Aorta (tissue), 5 donors: ENCODE measurements around the gene UBE3A. TPM values are rescaled to one million over a fixed set of nuclear protein-coding genes. Genes with fewer than 3 reads are reported as not detected.

Experiments
- ATAC-seq: fragments of 200-7000 bp; cut with Tn5 transposase; one replicate; pipeline ENCODE4 v1.9.1; 2022; ENCODE audit warnings: moderate library complexity; ENCODE audit not compliant: low FRiP score
- DNase-seq, 2 donors: peaks; one replicate each; pipeline ENCODE4 v3.0.0-alpha.2; 2020
- H3K27ac ChIP-seq, 2 donors: one replicate each; pipeline ENCODE4 v1.5.1; 2013; ENCODE audit warnings: low read length in 2 of 2, mild to moderate bottlenecking in 2 of 2, moderate library complexity in 2 of 2, control low read depth in 1 of 2, inconsistent platforms in 1 of 2, low read depth in 1 of 2
- H3K27me3 ChIP-seq, 2 donors: one replicate each; pipeline ENCODE4 v1.6.1; 2013; ENCODE audit warnings: control low read depth in 1 of 2, low read length in 1 of 2, mild to moderate bottlenecking in 1 of 2, moderate library complexity in 1 of 2; ENCODE audit not compliant: insufficient read depth in 2 of 2, control insufficient read depth in 1 of 2
- H3K36me3 ChIP-seq, 2 donors: one replicate each; pipeline ENCODE4 v1.6.1; 2013; ENCODE audit warnings: control low read depth in 1 of 2, low read length in 1 of 2, mild to moderate bottlenecking in 1 of 2; ENCODE audit not compliant: insufficient read depth in 2 of 2, control insufficient read depth in 1 of 2
- H3K4me1 ChIP-seq, 2 donors: one replicate each; pipeline ENCODE4 v1.6.1; 2013; ENCODE audit warnings: low read length in 2 of 2, control low read depth in 1 of 2, mild to moderate bottlenecking in 1 of 2, moderate library complexity in 1 of 2; ENCODE audit not compliant: insufficient read depth in 2 of 2, control insufficient read depth in 1 of 2
- H3K4me3 ChIP-seq, 2 donors: one replicate each; pipeline ENCODE4 v1.5.1; 2013; ENCODE audit warnings: low read length in 2 of 2, control low read depth in 1 of 2, mild to moderate bottlenecking in 1 of 2
- H3K9me3 ChIP-seq: one replicate; pipeline ENCODE4 v1.6.1; 2013; ENCODE audit warnings: mild to moderate bottlenecking, low read length; ENCODE audit not compliant: control insufficient read depth
- WGBS, 2 donors: extraction: QIAGEN DNeasy Blood & Tissue Kit; methylation state at CpG; one replicate each; pipeline ENCODE4 v1.1.7; 2013; 5-methylcytosine and 5-hydroxymethylcytosine counted together
- intact Hi-C, 2 donors: fragments of 100-400 bp; cut with DNase I; formaldehyde crosslinking; loops; one replicate each; pipeline versions ENCODE4 v1.14.2 to v1.15.0; 2022
- polyA plus RNA-seq, 2 donors: library from polyadenylated mRNA; stranded (reverse); fragments of 200-250 nt; gene quantifications; one replicate each; pipeline ENCODE4 v1.2.3, GENCODE V29; 2013
- total RNA-seq, 2 donors: library from RNA; stranded (reverse); fragmentation: NEBNext Ultra II Directional; extraction: Animal tissue kit (Norgen Biotek cat#: 25700); gene quantifications; one replicate each; pipeline ENCODE4 v1.2.1, GENCODE V29; 2021
- donor health status: healthy with polysubstance abuse.
- donor health status: Bipolar disorder and iron deficiency.
- donor health status: DM: no; HTN: no; CAD: no.
- donor health status: DM: no; HTN: no; CAD: no.
- donor health status: DM: yes; HTN: yes; CAD: no.

UBE3A gene
- total and polyA plus RNA-seq, 4 donors: 14.8 to 93.6 (median 61.0) TPM

DNA sequence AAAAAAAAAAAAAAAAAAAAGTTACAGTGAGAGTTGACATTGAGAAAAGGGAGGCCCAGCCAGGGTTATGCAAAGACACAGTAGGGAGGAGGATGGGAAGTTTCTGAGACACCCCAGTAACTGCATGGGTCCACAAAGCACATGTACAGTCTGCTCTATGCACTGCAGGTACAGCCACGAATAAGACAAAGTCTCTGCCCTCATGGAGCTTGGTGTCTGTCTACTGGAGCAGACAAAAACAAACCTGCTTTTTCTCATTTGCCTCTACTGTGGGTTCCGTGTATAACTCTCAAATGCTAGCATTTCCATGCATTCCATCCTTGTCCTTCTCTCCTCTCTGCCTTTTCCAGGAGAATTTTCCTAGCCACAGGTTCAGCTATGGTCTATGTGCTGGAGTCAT, 107.4 kb downstream of the UBE3A start:
- Histone ChIP-seq H3K27me3 (no peaks in the 10 kb centered on the region), H3K9me3 (peaks cover 2% of the 10 kb centered on the region), H3K36me3 (peaks cover 0 to 4% of the 10 kb centered on the region in 2 donors), H3K4me1 (no peaks in the 10 kb centered on the region), H3K27ac (no peak overlapping the region), H3K4me3 (no peak overlapping the region)
- intact Hi-C loops: no loop called here
- DNase-seq: no peak
- ATAC-seq: no peak
- WGBS, 2 donors: 86 to 93% methylated on average over 2 of the region's 2 CpGs

- Histone ChIP-seq H3K36me3 (peaks cover 3 to 4% of the 10 kb centered on the region in 2 donors), H3K4me1 (no peaks in the 10 kb centered on the region), H3K9me3 (peaks cover 2% of the 10 kb centered on the region), H3K4me3 (no peak overlapping the region), H3K27ac (no peak overlapping the region), H3K27me3 (no peaks in the 10 kb centered on the region)
- intact Hi-C loops: no loop called here
- WGBS, 2 donors: 61 to 63% methylated on average over 2 of the region's 2 CpGs
- ATAC-seq (no peak), DNase-seq (no peak)
These were observed 109.1 kb downstream of the UBE3A start for GRCh38 chr15:25329696-25330095.

DNA sequence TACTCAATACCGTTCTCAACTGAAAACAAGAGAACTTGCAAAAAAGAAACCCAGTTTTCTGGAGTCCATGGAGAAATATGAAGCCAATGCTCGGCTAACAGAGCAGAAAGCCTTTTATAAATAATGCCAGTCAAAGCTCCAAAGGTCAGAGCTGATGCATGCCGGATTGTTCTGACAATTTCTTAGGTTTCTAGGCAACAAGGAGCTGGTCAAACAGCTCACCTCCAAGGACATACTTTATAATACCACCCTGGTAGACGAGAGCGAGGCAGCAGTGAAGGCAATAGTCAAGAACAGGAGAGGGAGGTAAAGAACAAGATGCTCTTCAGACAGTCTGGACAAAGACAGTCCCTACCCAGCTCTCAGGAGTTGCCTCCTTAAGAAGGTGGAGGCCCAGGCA, 111.1 kb downstream of the UBE3A start:
- ATAC-seq (no peak), DNase-seq (no peak)
- no peaks in the 10 kb centered on the region for H3K4me1 ChIP-seq
- no peak overlapping the region for H3K27ac ChIP-seq
- intact Hi-C loops: no loop called here
- peaks cover 3 to 4% of the 10 kb centered on the region in 2 donors for H3K36me3 ChIP-seq
- peaks cover 3% of the 10 kb centered on the region for H3K9me3 ChIP-seq
- H3K4me3 ChIP-seq: no peak overlapping the region
- 86% methylated on average over 5 of the region's 5 CpGs for WGBS, 2 donors
- H3K27me3 ChIP-seq: no peaks in the 10 kb centered on the region

GRCh38 chr15:25325187-25325586, 113.6 kb downstream of the UBE3A start:
- H3K36me3 ChIP-seq: peaks cover 3 to 4% of the 10 kb centered on the region in 2 donors
- intact Hi-C loops: no loop called here
- no peaks in the 10 kb centered on the region for H3K27me3 ChIP-seq
- DNase-seq: no peak
- no peak overlapping the region for H3K27ac ChIP-seq
- H3K4me1 ChIP-seq: no peaks in the 10 kb centered on the region
- ATAC-seq: no peak
- 58 to 76% methylated on average over 1 of the region's 1 CpG for WGBS, 2 donors
- H3K4me3 ChIP-seq: no peak overlapping the region
- H3K9me3 ChIP-seq: peaks cover 3% of the 10 kb centered on the region

- Histone ChIP-seq H3K27me3 (no peaks in the 10 kb centered on the region), H3K36me3 (peaks cover 3 to 4% of the 10 kb centered on the region in 2 donors), H3K4me3 (no peak overlapping the region), H3K4me1 (no peaks in the 10 kb centered on the region), H3K9me3 (peaks cover 3% of the 10 kb centered on the region), H3K27ac (no peak overlapping the region)
- ATAC-seq: no peak
- no peak for DNase-seq
- intact Hi-C loops: no loop called here
- WGBS, 2 donors: 80 to 87% methylated on average over 1 of the region's 1 CpG
These were observed 115.4 kb downstream of the UBE3A start for GRCh38 chr15:25323420-25323819.

DNA sequence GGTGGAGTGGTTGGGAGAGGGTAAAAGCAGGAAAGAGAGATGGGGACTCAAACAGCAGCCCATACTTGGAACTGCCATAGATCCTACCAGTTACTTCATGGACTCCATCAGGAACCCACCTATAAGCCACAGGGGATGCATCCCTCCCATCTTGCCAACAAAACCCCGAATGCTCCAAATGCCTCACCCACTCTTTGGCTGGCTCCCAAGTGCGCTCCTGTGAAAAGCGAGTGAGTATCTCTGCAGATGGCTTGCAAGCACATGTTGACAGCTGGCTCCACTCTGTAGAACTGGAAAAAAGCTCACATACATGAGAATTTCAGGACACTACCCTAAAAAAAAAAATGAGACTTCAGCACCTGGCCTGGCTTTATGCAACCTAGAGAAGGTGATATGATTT, 151.0 kb downstream of the UBE3A start:
- H3K27me3 ChIP-seq: no peaks in the 10 kb centered on the region
- ATAC-seq: no peak
- intact Hi-C loops: no loop called here
- peaks cover 0 to 2% of the 10 kb centered on the region in 2 donors for H3K36me3 ChIP-seq
- no peaks in the 10 kb centered on the region for H3K4me1 ChIP-seq
- no peak overlapping the region for H3K4me3 ChIP-seq
- DNase-seq: no peak
- H3K27ac ChIP-seq: no peak overlapping the region
- peaks cover 1% of the 10 kb centered on the region for H3K9me3 ChIP-seq
- 85 to 89% methylated on average over 3 of the region's 3 CpGs for WGBS, 2 donors
